ENCODE measurements around the gene TLCD3A.

DNA sequence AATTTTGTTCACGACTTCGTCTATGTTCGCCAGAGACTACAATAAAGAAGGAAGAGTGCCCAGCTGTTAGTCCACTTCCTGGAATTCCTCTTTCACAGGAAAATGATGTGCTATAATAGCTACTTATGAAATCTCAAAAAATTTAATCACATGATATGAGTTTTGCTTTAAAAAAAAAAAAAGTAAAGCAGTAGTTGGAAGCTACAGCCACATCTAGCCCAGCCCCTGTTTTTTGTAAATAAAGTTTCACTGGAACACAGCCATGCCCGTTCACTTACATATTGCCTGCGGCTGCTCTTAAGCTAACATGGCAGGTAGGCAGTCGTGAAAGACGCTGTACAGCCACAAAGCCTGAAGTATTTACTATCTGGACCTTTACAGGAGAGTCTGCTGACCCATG lies 33.1 kb upstream of the TLCD3A start:
- TF ChIP-seq CTCF (conservative IDR thresholded peaks at IDR 0.05; ENCODE audit: low read depth, low read length): no peak
- no peak for TF ChIP-seq RAD21 (IDR thresholded peaks at IDR 0.05; ENCODE audit: low read length)
- no peak for TF ChIP-seq ELK1 (IDR thresholded peaks at IDR 0.05; ENCODE audit: borderline replicate concordance, low read depth, low read length)
- no peak for TF ChIP-seq POLR2A (IDR thresholded peaks at IDR 0.05; ENCODE audit: low read depth, low read length)
- no peak for TF ChIP-seq SMC3 (IDR thresholded peaks at IDR 0.05; ENCODE audit: low read depth, low read length)
- TF ChIP-seq MAZ (IDR thresholded peaks at IDR 0.05; ENCODE audit: borderline replicate concordance, low read depth, low read length): no peak
- TF ChIP-seq BHLHE40 (IDR thresholded peaks at IDR 0.05; ENCODE audit: low read depth, low read length): no peak
